ENCODE results near the gene FKBP1A. TPM values are rescaled to one million over a fixed set of nuclear protein-coding genes. Genes with fewer than 3 reads are reported as not detected.

FKBP1A gene
- total and polyA plus RNA-seq, 2 donors: 96.6 to 253 TPM

- Histone ChIP-seq H3K36me3 (ENCODE audit: insufficient read depth) (no peaks in the 10 kb centered on the region), H3K4me3 (ENCODE audit: low read depth, low read length) (no peak overlapping the region), H3K27ac (ENCODE audit: low read depth) (no peak overlapping the region), H3K4me1 (ENCODE audit: insufficient read depth) (no peaks in the 10 kb centered on the region)
- no peak for DNase-seq (ENCODE audit: extremely low spot score)
- 67% methylated on average over 6 of the region's 6 CpGs for WGBS
These were observed 4.6 kb downstream of the FKBP1A start for GRCh38 chr20:1388253-1388652.

DNA sequence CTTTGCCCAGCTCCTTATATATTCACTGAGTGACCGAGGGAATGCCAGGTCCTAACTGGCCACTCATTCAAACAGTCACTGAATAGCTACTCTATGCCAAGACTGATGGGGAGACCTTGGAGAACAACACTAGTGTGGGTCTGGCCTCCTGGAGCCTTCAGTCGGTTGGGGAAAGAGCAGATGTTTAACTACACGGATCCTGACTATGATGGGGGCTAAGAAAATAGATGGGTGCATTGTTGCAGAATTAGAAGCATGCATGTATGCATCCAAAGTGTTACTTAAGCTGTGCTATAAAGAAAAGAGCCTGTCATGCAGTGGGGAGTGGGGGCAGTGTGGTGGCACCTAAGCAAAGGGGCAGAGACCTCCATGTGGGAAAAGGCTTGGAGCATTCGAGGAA is 6.5 kb downstream of the FKBP1A start:
- H3K27ac ChIP-seq (ENCODE audit: low read depth): no peak overlapping the region
- H3K36me3 ChIP-seq (ENCODE audit: insufficient read depth): no peaks in the 10 kb centered on the region
- no peak overlapping the region for H3K4me3 ChIP-seq (ENCODE audit: low read depth, low read length)
- H3K4me1 ChIP-seq (ENCODE audit: insufficient read depth): peaks cover 1% of the 10 kb centered on the region
- WGBS: 85% methylated on average over 4 of the region's 4 CpGs
- DNase-seq (ENCODE audit: extremely low spot score): no peak

DNA sequence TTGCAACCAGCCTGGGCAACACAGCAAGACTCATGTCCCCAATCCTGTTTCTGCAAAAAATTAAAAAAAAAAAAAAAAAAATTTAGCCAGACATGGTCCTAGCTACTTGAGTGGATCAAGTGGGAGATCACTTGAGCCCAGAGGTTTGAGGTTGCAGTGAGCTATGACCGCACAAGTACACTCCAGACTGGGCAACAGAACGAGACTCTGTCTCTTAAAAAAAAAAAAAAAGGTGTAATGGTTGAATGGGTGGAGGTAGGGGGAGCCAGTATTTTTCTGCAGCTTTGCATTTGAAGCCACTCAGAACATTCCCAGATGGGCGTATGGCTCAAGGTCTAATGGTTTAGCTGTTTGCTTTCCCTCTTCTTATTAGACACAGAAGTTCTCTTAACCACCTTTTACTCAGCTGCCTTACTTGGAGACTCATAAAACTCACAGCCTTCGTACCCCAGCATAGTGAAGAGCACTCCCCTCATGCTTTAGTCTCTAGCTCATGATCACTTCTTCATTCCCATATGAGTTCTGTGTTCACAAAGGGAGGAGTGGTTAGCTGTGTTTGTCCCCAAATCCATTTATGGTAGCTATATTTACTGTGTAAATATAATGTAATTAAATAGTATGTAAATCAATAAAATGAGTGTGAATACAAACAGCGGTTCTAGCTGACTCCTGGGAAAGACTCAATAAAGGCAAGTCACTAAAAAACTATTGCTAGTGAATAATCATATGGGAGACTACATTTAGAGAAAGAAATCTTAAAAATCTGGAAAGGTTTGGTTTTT is 9.0 kb downstream of the FKBP1A start:
- no peak overlapping the region for H3K4me3 ChIP-seq (ENCODE audit: low read depth, low read length)
- H3K27ac ChIP-seq (ENCODE audit: low read depth): no peak overlapping the region
- peaks cover 1% of the 10 kb centered on the region for H3K4me1 ChIP-seq (ENCODE audit: insufficient read depth)

DNA sequence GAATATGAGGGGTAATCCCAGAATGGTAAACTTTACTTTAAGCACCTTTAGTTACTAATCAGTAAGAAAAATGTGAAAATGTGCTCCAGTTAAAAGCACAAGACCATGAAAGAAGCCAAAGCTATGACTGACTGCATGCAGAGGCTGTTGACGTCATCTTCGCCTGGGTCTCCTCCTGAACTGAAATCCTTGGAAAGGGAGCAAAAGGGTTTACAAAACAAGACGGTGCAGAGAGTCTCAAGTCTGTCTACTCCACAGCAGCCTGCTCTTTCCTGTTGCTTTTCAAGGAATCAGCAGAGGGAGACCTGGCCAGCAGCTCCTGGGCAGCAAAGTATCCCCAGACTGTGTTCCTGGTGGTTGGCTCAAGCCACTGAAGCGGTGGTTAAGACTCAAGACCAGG is 10.2 kb downstream of the FKBP1A start:
- Histone ChIP-seq H3K36me3 (ENCODE audit: insufficient read depth) (no peaks in the 10 kb centered on the region), H3K4me1 (ENCODE audit: insufficient read depth) (peaks cover 4% of the 10 kb centered on the region), H3K4me3 (ENCODE audit: low read depth, low read length) (no peak overlapping the region), H3K27ac (ENCODE audit: low read depth) (no peak overlapping the region)
- DNase-seq (ENCODE audit: extremely low spot score): no peak
- WGBS: 55% methylated on average over 4 of the region's 4 CpGs

More for the DNA sequence above, 9.0 kb downstream of the FKBP1A start:
- H3K36me3 ChIP-seq (ENCODE audit: insufficient read depth): no peaks in the 10 kb centered on the region
- WGBS: 76% methylated on average over 5 of the region's 5 CpGs
- no peak for DNase-seq (ENCODE audit: extremely low spot score)

- Histone ChIP-seq H3K36me3 (ENCODE audit: insufficient read depth) (no peaks in the 10 kb centered on the region), H3K4me1 (ENCODE audit: insufficient read depth) (peaks cover 4% of the 10 kb centered on the region), H3K27ac (ENCODE audit: low read depth) (no peak overlapping the region), H3K4me3 (ENCODE audit: low read depth, low read length) (no peak overlapping the region)
- WGBS: 48% methylated on average over 6 of the region's 6 CpGs
- no peak for DNase-seq (ENCODE audit: extremely low spot score)
These were observed 10.9 kb downstream of the FKBP1A start for GRCh38 chr20:1381753-1382591.

DNA sequence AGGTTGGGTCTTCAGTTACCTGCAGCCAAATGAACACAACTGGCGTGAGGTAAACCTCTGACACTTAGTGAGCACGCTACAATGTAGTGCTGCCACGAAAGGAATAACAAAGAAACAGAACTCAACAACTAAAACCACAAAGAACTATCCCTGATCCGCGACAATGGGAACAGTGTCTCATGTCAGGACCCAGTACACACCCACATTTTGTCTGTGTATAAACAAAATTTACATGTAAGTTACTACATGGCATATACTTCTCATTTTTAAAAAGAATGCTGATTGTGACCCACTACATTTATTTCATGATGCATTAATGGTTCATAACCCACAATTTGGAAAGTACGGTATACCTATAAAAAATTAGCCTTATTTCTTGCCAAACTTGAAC is 14.1 kb downstream of the FKBP1A start:
- Histone ChIP-seq H3K4me3 (ENCODE audit: low read depth, low read length) (no peak overlapping the region), H3K27ac (ENCODE audit: low read depth) (no peak overlapping the region), H3K4me1 (ENCODE audit: insufficient read depth) (peaks cover 4% of the 10 kb centered on the region), H3K36me3 (ENCODE audit: insufficient read depth) (no peaks in the 10 kb centered on the region)
- DNase-seq (ENCODE audit: extremely low spot score): no peak
- WGBS: 90% methylated on average over 6 of the region's 6 CpGs

DNA sequence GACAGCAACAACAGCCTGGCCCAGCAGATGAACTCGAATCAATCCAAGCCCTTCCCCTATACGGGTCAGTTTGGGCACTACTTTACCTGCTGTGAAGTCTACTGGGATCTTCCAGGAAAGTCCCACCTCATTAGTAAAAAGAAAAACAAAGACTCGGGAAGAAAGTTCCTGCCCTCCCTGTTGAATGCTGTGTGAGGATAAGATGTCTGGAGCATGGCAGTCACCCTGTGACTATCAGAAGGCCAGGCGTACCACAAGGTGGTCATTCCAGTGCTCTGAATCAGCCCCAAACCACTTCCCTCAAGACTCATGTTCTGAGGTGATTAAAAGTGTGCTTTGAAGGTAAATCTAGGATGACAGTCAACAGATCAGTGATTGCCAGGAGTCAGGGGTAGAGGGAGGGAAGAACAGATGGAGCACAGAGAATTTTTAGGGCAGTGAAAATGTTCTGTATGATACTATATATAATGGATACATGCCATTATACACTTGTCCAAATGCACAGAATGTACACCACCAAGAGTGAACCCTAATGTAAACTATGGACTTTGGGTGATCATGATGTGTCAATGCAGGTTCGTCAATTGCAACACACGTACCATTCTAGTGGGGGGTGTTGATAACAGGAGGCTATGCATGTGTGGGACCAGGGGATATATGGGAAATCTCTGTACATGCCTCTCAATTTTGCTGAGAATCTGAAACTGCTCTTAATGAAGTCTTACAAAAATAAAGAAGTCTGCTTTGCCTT is 14.7 kb downstream of the FKBP1A start:
- WGBS: 71% methylated on average over 6 of the region's 6 CpGs
- peaks cover 4% of the 10 kb centered on the region for H3K4me1 ChIP-seq (ENCODE audit: insufficient read depth)
- no peak for DNase-seq (ENCODE audit: extremely low spot score)

GRCh38 chr20:1377341-1377871 is 15.4 kb downstream of the FKBP1A start:
- Histone ChIP-seq H3K4me3 (ENCODE audit: low read depth, low read length) (no peak overlapping the region), H3K36me3 (ENCODE audit: insufficient read depth) (no peaks in the 10 kb centered on the region), H3K4me1 (ENCODE audit: insufficient read depth) (peaks cover 3% of the 10 kb centered on the region), H3K27ac (ENCODE audit: low read depth) (no peak overlapping the region)
- WGBS: 75% methylated on average over 5 of the region's 5 CpGs
- DNase-seq (ENCODE audit: extremely low spot score): no peak

More for the DNA sequence above, 14.7 kb downstream of the FKBP1A start:
- H3K4me3 ChIP-seq (ENCODE audit: low read depth, low read length): no peak overlapping the region
- H3K27ac ChIP-seq (ENCODE audit: low read depth): no peak overlapping the region
- H3K36me3 ChIP-seq (ENCODE audit: insufficient read depth): no peaks in the 10 kb centered on the region

- H3K27ac ChIP-seq (ENCODE audit: low read depth): no peak overlapping the region
- H3K4me1 ChIP-seq (ENCODE audit: insufficient read depth): peaks cover 3% of the 10 kb centered on the region
- H3K4me3 ChIP-seq (ENCODE audit: low read depth, low read length): no peak overlapping the region
- H3K36me3 ChIP-seq (ENCODE audit: insufficient read depth): no peaks in the 10 kb centered on the region
- WGBS: 73% methylated on average over 7 of the region's 7 CpGs
- no peak for DNase-seq (ENCODE audit: extremely low spot score)
These were observed 16.2 kb downstream of the FKBP1A start for GRCh38 chr20:1376408-1377270.

DNA sequence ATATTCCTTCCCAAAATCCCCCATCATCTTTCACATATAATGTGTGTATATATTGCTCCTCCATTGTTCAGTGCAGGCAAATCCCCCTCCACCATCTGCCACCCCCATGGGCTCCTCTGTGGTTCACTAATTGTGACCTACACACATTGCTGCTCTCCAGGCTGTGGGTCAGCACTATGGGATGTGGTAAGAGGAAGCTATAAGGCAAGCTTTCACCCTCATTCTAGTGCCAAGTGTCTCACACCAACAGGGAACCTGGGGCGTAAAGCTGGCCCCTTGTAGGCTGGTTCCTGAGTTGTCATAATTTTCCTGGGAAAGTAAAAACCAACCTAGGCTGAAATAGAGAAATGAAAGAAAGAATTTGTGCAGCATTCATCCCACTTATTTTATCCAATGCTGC is 16.8 kb downstream of the FKBP1A start:
- H3K4me1 ChIP-seq (ENCODE audit: insufficient read depth): peaks cover 3% of the 10 kb centered on the region
- no peak overlapping the region for H3K27ac ChIP-seq (ENCODE audit: low read depth)
- no peaks in the 10 kb centered on the region for H3K36me3 ChIP-seq (ENCODE audit: insufficient read depth)
- H3K4me3 ChIP-seq (ENCODE audit: low read depth, low read length): no peak overlapping the region
- no peak for DNase-seq (ENCODE audit: extremely low spot score)
- 85% methylated on average over 1 of the region's 1 CpG for WGBS

DNA sequence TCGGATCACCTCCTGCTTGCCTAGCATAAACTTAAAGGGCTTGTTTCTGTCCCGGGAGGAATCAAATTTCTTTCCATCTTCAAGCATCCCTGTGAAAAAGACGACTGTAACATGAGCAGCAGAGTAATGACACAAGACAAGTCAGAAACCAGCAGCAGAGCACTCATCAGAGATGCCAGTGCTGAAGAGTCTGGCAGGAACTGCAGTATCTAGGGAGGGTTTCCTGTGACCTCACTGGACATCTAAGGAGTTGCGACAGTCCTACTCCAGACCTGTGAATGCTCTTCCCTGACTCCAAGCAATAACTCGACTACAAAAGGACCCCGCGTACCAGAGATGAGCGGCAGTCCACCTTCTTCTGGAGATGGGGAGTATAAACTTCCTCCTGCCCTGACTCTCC is 17.3 kb downstream of the FKBP1A start:
- DNase-seq (ENCODE audit: extremely low spot score): no peak
- H3K27ac ChIP-seq (ENCODE audit: low read depth): no peak overlapping the region
- H3K4me3 ChIP-seq (ENCODE audit: low read depth, low read length): no peak overlapping the region
- H3K4me1 ChIP-seq (ENCODE audit: insufficient read depth): peaks cover 3% of the 10 kb centered on the region
- no peaks in the 10 kb centered on the region for H3K36me3 ChIP-seq (ENCODE audit: insufficient read depth)
- 57% methylated on average over 8 of the region's 8 CpGs for WGBS

DNA sequence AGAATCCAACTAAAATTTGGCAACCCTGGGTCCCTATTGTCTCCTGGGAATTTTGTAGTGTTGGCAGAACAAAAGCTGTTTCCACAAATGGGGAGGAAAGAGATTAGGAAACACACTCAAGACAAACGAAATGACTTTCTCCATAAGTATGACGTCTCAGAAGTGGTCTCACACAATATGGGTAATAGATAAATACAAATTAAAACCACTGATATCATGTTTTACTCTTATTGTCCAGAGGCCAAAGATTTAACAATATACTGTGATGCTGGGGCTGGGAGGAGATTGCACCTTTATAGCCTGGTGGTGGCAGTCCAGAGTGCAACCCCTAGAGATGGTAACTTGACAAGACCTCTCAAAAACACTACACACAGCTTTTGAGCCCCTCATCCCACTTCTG is 18.6 kb downstream of the FKBP1A start:
- Histone ChIP-seq H3K36me3 (ENCODE audit: insufficient read depth) (peaks cover 1% of the 10 kb centered on the region), H3K27ac (ENCODE audit: low read depth) (no peak overlapping the region), H3K4me3 (ENCODE audit: low read depth, low read length) (no peak overlapping the region), H3K4me1 (ENCODE audit: insufficient read depth) (peaks cover 3% of the 10 kb centered on the region)
- WGBS: 70% methylated on average over 2 of the region's 2 CpGs
- no peak for DNase-seq (ENCODE audit: extremely low spot score)

DNA sequence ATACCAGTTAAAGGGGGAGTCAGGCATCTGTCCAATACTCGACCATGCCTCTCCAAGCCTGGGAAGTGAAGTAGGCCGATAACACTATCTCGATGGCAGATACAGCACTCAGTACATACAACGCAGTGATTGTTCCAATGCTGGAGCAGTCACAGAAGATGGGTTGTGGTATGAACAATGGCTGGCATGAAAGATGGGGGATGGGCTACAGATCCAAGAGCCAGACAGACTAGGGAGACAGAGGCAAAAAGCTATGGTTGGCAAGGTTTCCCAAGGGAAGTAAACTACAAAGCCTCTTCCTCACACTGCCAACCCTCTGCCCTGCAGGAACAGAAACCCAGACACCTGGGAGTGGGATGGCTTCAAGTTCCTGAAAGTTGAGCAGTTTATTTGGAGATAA is 19.2 kb downstream of the FKBP1A start:
- H3K4me1 ChIP-seq (ENCODE audit: insufficient read depth): peaks cover 3% of the 10 kb centered on the region
- 80% methylated on average over 4 of the region's 4 CpGs for WGBS
- no peak overlapping the region for H3K4me3 ChIP-seq (ENCODE audit: low read depth, low read length)
- H3K27ac ChIP-seq (ENCODE audit: low read depth): no peak overlapping the region
- no peak for DNase-seq (ENCODE audit: extremely low spot score)
- peaks cover 1% of the 10 kb centered on the region for H3K36me3 ChIP-seq (ENCODE audit: insufficient read depth)
